NCI-H748 treated with DMSO at 0.1 percent for 48 hours (cell line): ENCODE measurements around the gene TNFSF8.

Source experiments
- DNase-seq: peaks from one replicate; lab custom pipeline; 2025; lab: John Stamatoyannopoulos, UW

Gene TNFSF8

GRCh38 chr9:114869378-114869777, 61.0 kb downstream of the TNFSF8 start:
- no peak for DNase-seq

GRCh38 chr9:114867327-114867726, 63.1 kb downstream of the TNFSF8 start:
- no peak for DNase-seq

GRCh38 chr9:114864471-114864870, 65.9 kb downstream of the TNFSF8 start:
- no peak for DNase-seq

- DNase-seq, result no peak
Observed at GRCh38 chr9:114861922-114862605, 68.3 kb downstream of the TNFSF8 start.

GRCh38 chr9:114861273-114861672, 69.1 kb downstream of the TNFSF8 start:
- no peak for DNase-seq

- DNase-seq, result no peak
Observed at GRCh38 chr9:114860187-114860586, 70.2 kb downstream of the TNFSF8 start.

- no peak for DNase-seq
Observed at GRCh38 chr9:114856942-114857315, 73.5 kb downstream of the TNFSF8 start.

GRCh38 chr9:114856215-114856941, 74.0 kb downstream of the TNFSF8 start:
- no peak for DNase-seq

GRCh38 chr9:114855488-114855887, 74.9 kb downstream of the TNFSF8 start:
- no peak for DNase-seq

GRCh38 chr9:114854736-114855355, 75.5 kb downstream of the TNFSF8 start:
- no peak for DNase-seq

- no peak for DNase-seq
Observed at GRCh38 chr9:114853071-114853855, 77.1 kb downstream of the TNFSF8 start.

- DNase-seq, result no peak
Observed at GRCh38 chr9:114852050-114852594, 78.3 kb downstream of the TNFSF8 start.

GRCh38 chr9:114851306-114851705, 79.1 kb downstream of the TNFSF8 start:
- no peak for DNase-seq
